Sciatic nerve (tissue), 2 donors: ENCODE measurements around the gene ATXN1. TPM values are rescaled to one million over a fixed set of nuclear protein-coding genes. Genes with fewer than 3 reads are reported as not detected.
A peak's percentile ranks its signal among the peaks of the same experiment; 100 is the strongest.

ENCODE experiments used
- ATAC-seq: fragments of 200-7000 bp; cut with Tn5 transposase; one replicate; pipeline ENCODE4 v1.9.1; 2020; ENCODE audit warnings: mild to moderate bottlenecking, moderate library complexity
- DNase-seq: peaks from one replicate; pipeline ENCODE4 v3.0.0-alpha.2; 2020; ENCODE audit warnings: low spot score
- intact Hi-C: fragments of 100-400 bp; cut with DNase I; formaldehyde crosslinking; loops from one replicate; pipeline ENCODE4 v1.14.2; 2022
- total RNA-seq: library from RNA; stranded (reverse); fragmentation: NEBNext Ultra II Directional; extraction: Animal tissue kit (Norgen Biotek cat#: 25700); gene quantifications from one replicate; pipeline ENCODE4 v1.2.1, GENCODE V29; 2021
- donor health status: DM: no; HTN: no; CAD: no.
- donor health status: DM: no; HTN: no; CAD: no.

Gene ATXN1
- total RNA-seq, 1 donor from 2014 or later, result 70.0 TPM

GRCh38 chr6:16766043-16766536 is 4.8 kb upstream of the ATXN1 start:
- intact Hi-C loops, result loop anchor here (10.0 kb wide), 2 partner anchors 251 to 431 kb away; no protein-coding TSS in a partner anchor
- no peak for DNase-seq
- no peak for ATAC-seq

GRCh38 chr6:16765235-16765634 is 4.0 kb upstream of the ATXN1 start:
- no peak for ATAC-seq
- DNase-seq, result no peak
- intact Hi-C loops, result loop anchor here (10.0 kb wide), 2 partner anchors 250 to 430 kb away; no protein-coding TSS in a partner anchor

DNA sequence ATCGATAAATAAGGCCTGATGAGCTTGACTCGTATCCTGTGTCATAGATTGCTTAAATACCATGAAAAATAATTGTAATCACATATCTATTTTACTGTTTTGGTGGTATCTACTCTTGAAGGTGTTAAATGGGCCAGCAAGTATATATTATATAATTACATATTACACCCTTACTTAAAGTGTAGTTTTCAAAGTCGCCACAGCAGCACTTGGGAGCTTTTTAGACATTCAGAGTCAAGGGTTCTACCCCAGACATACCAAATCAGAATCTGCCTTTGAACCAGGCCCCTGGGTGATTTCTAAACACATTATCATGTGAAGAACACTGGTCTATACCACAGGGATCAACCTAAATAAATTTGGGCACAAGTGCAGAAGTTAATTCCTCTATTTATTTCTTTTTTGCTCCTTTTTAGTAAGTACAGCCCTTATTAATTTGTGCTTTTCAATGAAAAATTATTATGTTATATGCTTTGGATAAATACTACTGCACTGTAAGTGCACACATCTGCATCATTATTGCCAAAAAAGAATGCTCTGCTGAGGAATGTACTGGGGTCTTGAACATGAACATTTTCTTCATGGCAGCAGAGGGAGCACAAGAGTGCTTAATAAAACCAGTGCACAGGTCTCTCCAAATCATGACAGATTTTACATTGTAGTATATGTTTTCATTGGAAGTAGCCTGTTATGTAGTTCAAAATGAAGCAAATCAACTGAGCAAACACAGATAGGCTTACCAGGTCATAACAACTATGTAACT is 3.1 kb upstream of the ATXN1 start:
- DNase-seq, result no peak
- no peak for ATAC-seq
- intact Hi-C loops, result loop anchor here (10.0 kb wide), 2 partner anchors 250 to 430 kb away; no protein-coding TSS in a partner anchor

GRCh38 chr6:16762550-16763477 is 1.6 kb upstream of the ATXN1 start:
- ATAC-seq (peak; percentile 22), DNase-seq (peak; percentile 74)
- intact Hi-C loops, result loop anchor here (10.0 kb wide), 2 partner anchors 248 to 428 kb away; no protein-coding TSS in a partner anchor

DNA sequence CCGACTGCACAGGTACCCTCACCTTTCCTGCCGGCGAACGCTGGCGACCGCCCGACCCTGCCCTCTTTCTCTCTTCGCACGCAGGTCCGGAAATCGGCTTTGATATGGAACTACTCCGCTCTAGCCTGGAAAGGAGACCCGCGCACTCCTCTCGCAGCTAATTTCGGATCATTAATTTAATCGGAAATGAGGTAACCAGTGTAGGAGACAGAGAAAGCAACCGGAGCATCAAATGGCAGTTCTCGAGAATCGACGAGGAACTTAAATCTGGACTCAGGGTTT is 949 bp upstream of the ATXN1 start:
- intact Hi-C loops, result loop anchor here (10.0 kb wide), 2 partner anchors 247 to 427 kb away; no protein-coding TSS in a partner anchor
- DNase-seq (no peak), ATAC-seq (peak; percentile 1)

- ATAC-seq (peak; percentile 47), DNase-seq (peak; percentile 89)
- intact Hi-C loops, result loop anchor here (10.0 kb wide), 2 partner anchors 247 to 427 kb away; no protein-coding TSS in a partner anchor
These were observed 409 bp upstream of the ATXN1 start for GRCh38 chr6:16761471-16762267.

DNA sequence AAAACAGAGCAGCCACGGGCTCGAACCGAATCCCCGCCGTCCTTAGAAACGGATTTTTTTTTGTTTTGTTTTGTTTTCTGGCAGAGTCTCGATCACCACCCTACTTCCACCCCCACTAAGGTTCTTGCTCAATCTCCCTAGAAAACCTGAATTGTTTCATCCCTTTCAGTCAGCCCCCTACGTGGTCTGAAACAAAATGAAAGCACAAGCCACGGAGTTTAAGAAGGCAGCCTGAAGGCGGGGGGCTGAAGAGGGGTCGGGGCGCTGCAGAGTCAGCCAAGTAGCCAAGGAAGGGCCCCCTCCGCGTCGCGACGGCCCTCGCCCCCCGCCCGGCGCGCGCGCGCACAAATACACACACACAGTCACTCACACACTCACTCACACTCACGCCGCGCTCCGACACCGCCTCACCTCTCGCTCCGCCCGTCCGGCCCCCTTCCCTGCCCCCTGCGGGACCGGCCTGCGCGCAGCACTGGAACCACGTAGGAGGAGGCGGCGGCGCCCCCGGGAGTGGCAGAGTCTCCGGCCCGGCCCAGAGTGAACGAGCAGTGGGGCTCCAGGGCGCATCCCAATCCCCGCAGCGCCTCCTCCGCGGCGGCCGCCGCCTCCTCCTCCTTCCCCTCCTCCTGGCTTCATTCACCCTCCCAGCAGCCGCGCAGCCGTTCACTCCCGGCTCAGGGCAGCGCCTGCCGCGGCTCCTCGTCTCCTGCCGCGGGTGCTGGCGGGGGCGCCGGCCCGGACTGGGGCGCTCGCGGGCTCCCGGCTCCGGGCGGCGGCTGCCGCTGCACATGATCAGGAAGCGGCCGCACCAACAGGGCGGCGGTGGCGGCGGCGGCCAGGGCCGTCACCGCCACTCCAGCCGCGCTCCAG is 1.4 kb downstream of the ATXN1 start:
- peak; percentile 93 for DNase-seq
- ATAC-seq, result peak; percentile 90
- intact Hi-C loops, result loop anchor here (10.0 kb wide), 2 partner anchors 245 to 425 kb away; no protein-coding TSS in a partner anchor

GRCh38 chr6:16759181-16759645 is 2.0 kb downstream of the ATXN1 start:
- no peak for ATAC-seq
- intact Hi-C loops, result no loop called here
- no peak for DNase-seq

GRCh38 chr6:16758163-16758975 is 2.9 kb downstream of the ATXN1 start:
- no peak for ATAC-seq
- no peak for DNase-seq
- intact Hi-C loops, result no loop called here

DNA sequence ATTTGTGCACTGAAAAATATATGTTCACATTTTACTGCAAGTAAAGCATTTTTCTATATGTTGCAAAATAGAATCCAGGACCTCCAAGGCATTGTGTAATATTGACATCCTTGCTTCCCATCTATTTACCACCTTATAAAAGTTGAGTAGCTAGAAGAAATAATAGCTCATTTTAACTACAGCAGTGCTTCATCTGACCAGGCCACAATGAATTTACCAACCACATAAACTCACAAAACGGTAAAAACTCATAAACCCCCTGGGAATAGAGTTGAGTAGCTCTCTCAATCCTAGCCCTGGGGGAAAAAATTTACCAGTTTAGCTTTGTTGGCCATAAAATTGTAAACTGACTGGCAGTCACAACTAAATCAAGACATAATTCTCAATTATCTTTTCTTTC is 3.9 kb downstream of the ATXN1 start:
- no peak for ATAC-seq
- intact Hi-C loops, result no loop called here

GRCh38 chr6:16756660-16757255 is 4.5 kb downstream of the ATXN1 start:
- ATAC-seq, result no peak
- intact Hi-C loops, result no loop called here
- no peak for DNase-seq

More for the DNA sequence above, 3.9 kb downstream of the ATXN1 start:
- DNase-seq, result no peak

DNA sequence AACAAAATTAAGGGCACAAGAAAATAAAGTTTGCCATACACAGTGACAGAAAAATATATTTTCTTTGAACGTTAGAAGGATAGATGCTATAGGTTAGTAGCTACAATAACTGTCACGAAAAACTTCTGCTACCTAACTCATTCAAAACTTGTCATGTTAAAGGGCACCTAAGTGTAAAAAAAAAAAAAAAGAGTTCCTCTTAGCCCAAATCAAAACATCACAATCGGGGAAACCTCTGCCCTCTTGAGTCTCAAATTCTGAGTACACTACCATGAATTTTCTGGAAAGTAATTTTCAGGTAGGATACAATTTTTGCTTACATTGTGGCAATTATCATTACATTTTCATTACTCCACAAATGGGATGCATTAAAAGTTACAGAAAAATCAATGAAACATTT is 5.7 kb downstream of the ATXN1 start:
- ATAC-seq (no peak), DNase-seq (no peak)
- intact Hi-C loops, result no loop called here

DNA sequence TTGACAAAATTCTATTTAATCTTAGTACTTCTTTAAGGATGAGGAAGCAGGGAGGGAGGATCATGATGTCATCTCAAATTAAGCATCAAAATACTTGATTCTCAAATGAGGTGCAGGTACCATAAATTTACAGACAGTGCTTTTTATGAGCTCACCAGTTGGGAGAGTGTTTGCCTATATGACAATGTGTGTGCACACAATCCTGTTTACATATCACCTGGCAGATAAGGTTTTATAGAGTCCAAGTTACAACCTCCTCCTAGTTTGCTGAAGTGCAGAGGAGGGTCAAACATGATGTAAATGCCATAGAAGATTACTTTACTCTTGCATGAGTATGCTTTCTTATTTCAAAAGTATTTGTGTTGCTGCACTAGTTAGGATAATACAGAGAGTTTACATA is 6.4 kb downstream of the ATXN1 start:
- intact Hi-C loops, result no loop called here
- DNase-seq (no peak), ATAC-seq (no peak)

DNA sequence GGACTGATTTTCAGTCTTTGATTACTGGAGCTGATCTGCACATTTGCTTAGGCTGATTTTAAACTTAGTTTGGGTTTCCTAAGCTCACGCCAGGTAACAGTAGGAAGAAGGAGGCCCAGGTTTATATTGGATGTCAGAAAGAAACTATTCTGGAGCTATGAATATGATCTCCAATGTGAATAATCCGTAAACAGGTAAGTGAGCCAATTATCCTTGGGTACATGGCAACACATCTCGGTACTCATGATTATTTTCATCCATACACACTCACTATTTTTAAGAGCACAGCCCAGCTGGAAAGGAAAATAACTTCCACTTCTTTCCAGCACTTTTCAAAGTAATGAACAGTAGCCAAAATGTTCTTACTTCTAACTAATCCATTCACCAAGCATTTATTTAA is 7.0 kb downstream of the ATXN1 start:
- DNase-seq (no peak), ATAC-seq (no peak)
- intact Hi-C loops, result no loop called here

DNA sequence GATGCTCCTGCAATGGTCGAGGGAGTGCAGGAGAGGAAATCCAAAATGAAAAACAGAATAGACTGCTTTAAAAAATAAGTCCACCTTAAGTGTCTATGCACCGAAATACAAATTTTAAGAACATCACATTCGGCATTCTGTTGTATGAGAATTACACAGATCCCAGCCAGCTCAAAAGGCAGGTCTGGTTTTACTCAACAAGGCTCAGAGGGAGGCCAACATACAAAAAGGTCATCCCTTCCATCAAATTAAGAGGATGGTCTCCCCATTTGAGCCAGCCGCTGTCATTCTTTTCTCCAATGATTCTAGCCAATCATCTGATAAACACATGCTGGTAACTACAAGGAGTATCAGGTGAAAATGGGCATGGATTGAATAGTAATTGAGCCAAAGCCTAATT is 7.9 kb downstream of the ATXN1 start:
- no peak for DNase-seq
- intact Hi-C loops, result no loop called here
- ATAC-seq, result no peak

GRCh38 chr6:16752206-16752866 is 8.9 kb downstream of the ATXN1 start:
- intact Hi-C loops, result no loop called here
- DNase-seq (no peak), ATAC-seq (peak; percentile 72)
